Measurements from ENCODE around the gene TIPARP. TPM values are rescaled to one million over a fixed set of nuclear protein-coding genes. Genes with fewer than 3 reads are reported as not detected.

Gene TIPARP
- total and polyA plus RNA-seq, 2 of the 8 experiments (the other 6 are each of a cell fraction or from before 2014, with no cell fraction given): 1.6 to 5.8 TPM

DNA sequence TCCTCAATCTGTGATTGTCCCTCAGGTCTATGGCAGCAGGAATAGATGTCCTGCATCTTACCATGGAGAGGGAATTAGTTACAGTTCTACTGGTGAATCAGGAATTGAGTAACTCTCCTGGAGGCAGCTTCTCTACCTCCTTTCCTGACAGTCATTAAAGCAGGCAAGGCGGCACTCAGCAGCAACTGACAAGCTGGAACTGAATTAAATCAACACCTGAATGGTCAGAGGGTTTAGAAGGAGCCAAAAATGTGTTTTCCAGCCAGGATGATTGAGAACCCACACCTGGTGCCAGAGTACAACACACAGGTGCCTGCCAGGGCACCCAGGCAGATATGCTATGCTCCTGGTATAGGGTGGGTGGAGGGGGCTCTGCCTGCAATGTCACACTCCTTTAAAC is 43.1 kb upstream of the TIPARP start:
- H3K9ac ChIP-seq (replicated peaks in 1 of 4; ENCODE audit: extremely low read depth in 1 of 4, low read depth in 3 of 4, low read length in 3 of 4): no peak overlapping the region
- no peak overlapping the region for H4K91ac ChIP-seq (replicated peaks; ENCODE audit: insufficient read length, low read length)
- no peak overlapping the region for H2BK5ac ChIP-seq (ENCODE audit: low read depth, low read length)
- H3K23me2 ChIP-seq (ENCODE audit: low read depth, low read length): no peaks in the 10 kb centered on the region
- ChIA-PET POLR2A (ENCODE audit: partially characterized antibody) (no interaction called here), CTCF (ENCODE audit: partially characterized antibody) (interaction anchor here (0.6 to 1.5 kb wide), 3 partner anchors 450 to 506 kb away, joined by 3 to 5 read pairs (median 5); no protein-coding TSS in a partner anchor)
- no peak overlapping the region for H4K8ac ChIP-seq (ENCODE audit: extremely low read depth, insufficient read depth, low read length)
- H3K18ac ChIP-seq (ENCODE audit: extremely low read depth, low read length): no peak overlapping the region
- no peaks in the 10 kb centered on the region for H3K36me3 ChIP-seq (ENCODE audit: control insufficient read depth in 2 of 4, insufficient read depth in 4 of 4, low read length in 3 of 4)
- no peak overlapping the region for H3K4ac ChIP-seq (replicated peaks; ENCODE audit: insufficient read length, low read depth, low read length)
- H3K56ac ChIP-seq (replicated peaks; ENCODE audit: insufficient read length, low read depth, low read length): no peak overlapping the region
- no peak overlapping the region for H2BK20ac ChIP-seq (ENCODE audit: low read length)
- H2BK12ac ChIP-seq (ENCODE audit: low read depth, low read length): no peak overlapping the region; the same call in 1 of the 2 replicates
- DNase-seq (ENCODE audit: low read depth in 1 of 2, low spot score in 2 of 2): no peak
- no peak overlapping the region for H2AFZ ChIP-seq (ENCODE audit: low read length)
- no peak for FAIRE-seq
- H3K79me1 ChIP-seq (ENCODE audit: low read depth, low read length): no peaks in the 10 kb centered on the region
- H3K9me3 ChIP-seq (ENCODE audit: insufficient read depth in 2 of 2, low read depth in 1 of 2, low read length in 1 of 2): no peaks in the 10 kb centered on the region
- H3K4me1 ChIP-seq (replicated peaks in 1 of 4; ENCODE audit: control insufficient read depth in 3 of 4, insufficient read depth in 4 of 4, low read length in 3 of 4): peaks cover 0 to 11% (median 5%) of the 10 kb centered on the region in 4 experiments; a peak in 5 of 7 replicates
- WGBS, 2 experiments (ENCODE audit: extremely low coverage in 1 of 2, insufficient coverage in 1 of 2, insufficient read length in 1 of 2, insufficient replicate concordance in 2 of 2, low coverage in 1 of 2, low lambda C conversion rate in 2 of 2, missing lambda C conversion rate in 1 of 2): 93% methylated on average over 1 of the region's 1 CpG; no CpG with 5 or more reads in 1 of the 2 experiments
- no peak overlapping the region for H2AK5ac ChIP-seq (ENCODE audit: low read depth, low read length)
- H3K27ac ChIP-seq (ENCODE audit: low read depth, low read length): no peak overlapping the region
- H3K27me3 ChIP-seq (replicated peaks in 1 of 4; ENCODE audit: control insufficient read depth in 3 of 4, extremely low read depth in 1 of 4, insufficient read depth in 3 of 4, low read length in 3 of 4): no peaks in the 10 kb centered on the region
- H4K5ac ChIP-seq (ENCODE audit: insufficient read length, low read depth, low read length): no peak overlapping the region
- no peaks in the 10 kb centered on the region for H4K20me1 ChIP-seq (replicated peaks in 1 of 2; ENCODE audit: control insufficient read depth in 1 of 2, insufficient read depth in 2 of 2, low read length in 2 of 2)
- no peak overlapping the region for H3K14ac ChIP-seq (ENCODE audit: insufficient read length)
- no peak overlapping the region for H3K4me3 ChIP-seq (ENCODE audit: extremely low read depth in 1 of 4, insufficient read depth in 2 of 4, low read depth in 3 of 4, low read length in 4 of 4)
- no peaks in the 10 kb centered on the region for H3K79me2 ChIP-seq (ENCODE audit: control insufficient read depth in 1 of 2, insufficient read depth in 2 of 2, low read length in 2 of 2)
- no peak overlapping the region for H2BK15ac ChIP-seq (ENCODE audit: low read length)
- no peak overlapping the region for H2BK120ac ChIP-seq (replicated peaks; ENCODE audit: low read depth, low read length)
- no peak overlapping the region for H3K4me2 ChIP-seq (ENCODE audit: insufficient read depth in 1 of 2, low read depth in 2 of 2, low read length in 2 of 2)
- H3K23ac ChIP-seq (ENCODE audit: insufficient read length): no peak overlapping the region
- no peak for TF ChIP-seq POLR2AphosphoS5 (IDR thresholded peaks at IDR 0.05; ENCODE audit: low read depth, low read length)
- TF ChIP-seq EZH2 (IDR thresholded peaks at IDR 0.05; ENCODE audit: low read depth, low read length, severe bottlenecking): no peak
- no peak for TF ChIP-seq KDM1A (IDR thresholded peaks at IDR 0.05; ENCODE audit: borderline replicate concordance, low read length)
- TF ChIP-seq ATF2 (IDR thresholded peaks at IDR 0.05; ENCODE audit: low read length): no peak
- TF ChIP-seq CTBP2 (IDR thresholded peaks at IDR 0.05; ENCODE audit: borderline replicate concordance, insufficient read depth, insufficient read length, low read length): no peak
- TF ChIP-seq USF2 (IDR thresholded peaks at IDR 0.05; ENCODE audit: low read length): no peak
- no peak for TF ChIP-seq SP1 (IDR thresholded peaks at IDR 0.05; ENCODE audit: low read depth, low read length)
- no peak for TF ChIP-seq RXRA (IDR thresholded peaks at IDR 0.05; ENCODE audit: insufficient read depth, low read depth, low read length)
- no peak for TF ChIP-seq RAD21 (IDR thresholded peaks at IDR 0.05 in 1 of 2, conservative IDR thresholded peaks at IDR 0.05 in 1 of 2; ENCODE audit: low read depth in 2 of 2, low read length in 2 of 2)
- TF ChIP-seq JUND (IDR thresholded peaks at IDR 0.05; ENCODE audit: low read length): no peak
- TF ChIP-seq SP4 (IDR thresholded peaks at IDR 0.05; ENCODE audit: low read length): no peak
